ENCODE data around the gene ARHGEF33.

ARHGEF33 gene
- total RNA-seq, result 0 to 0.28 reads per million in 2 donors

GRCh38 chr2:38889575-38889974, at the start of gene ARHGEF33:
TSS of gene ARHGEF33 (plus strand) at chr2:38889875. CDS start at chr2:38919448, 29,573 bp downstream.
- no peak for DNase-seq

- no peak for DNase-seq
Measured at GRCh38 chr2:38850045-38850444, 39.6 kb upstream of the ARHGEF33 start.

GRCh38 chr2:38856165-38856564, 33.5 kb upstream of the ARHGEF33 start:
- no peak for DNase-seq

- no peak for DNase-seq
Measured at GRCh38 chr2:38862476-38862875, 27.2 kb upstream of the ARHGEF33 start.

GRCh38 chr2:38863061-38863695, 26.5 kb upstream of the ARHGEF33 start:
- no peak for DNase-seq

GRCh38 chr2:38866773-38867443, 22.8 kb upstream of the ARHGEF33 start:
- no peak for DNase-seq

- DNase-seq, result no peak
Measured at GRCh38 chr2:38871432-38871831, 18.2 kb upstream of the ARHGEF33 start.

- no peak for DNase-seq
Measured at GRCh38 chr2:38873763-38874162, 15.9 kb upstream of the ARHGEF33 start.

- DNase-seq, result no peak
Measured at GRCh38 chr2:38875227-38875575, 14.5 kb upstream of the ARHGEF33 start.

- DNase-seq, result peak; percentile 69
Measured at GRCh38 chr2:38875576-38876367, 13.9 kb upstream of the ARHGEF33 start, which contains the start of the genes DHX57 and MORN2. TSS of gene DHX57 (minus strand) at chr2:38875934. CDS start at chr2:38868405, 7,529 bp downstream. TSS of gene MORN2 (plus strand) at chr2:38875976.

GRCh38 chr2:38876407-38876806, 13.3 kb upstream of the ARHGEF33 start:
- no peak for DNase-seq

- no peak for DNase-seq
Measured at GRCh38 chr2:38886063-38886462, 3.6 kb upstream of the ARHGEF33 start.

- no peak for DNase-seq
Measured at GRCh38 chr2:38887347-38887746, 2.3 kb upstream of the ARHGEF33 start.

- DNase-seq, result no peak
Measured at GRCh38 chr2:38887902-38888554, 1.6 kb upstream of the ARHGEF33 start.

GRCh38 chr2:38889045-38889444, 630 bp upstream of the ARHGEF33 start:
- DNase-seq, result no peak

- no peak for DNase-seq
Measured at GRCh38 chr2:38892819-38893218, 3.1 kb downstream of the ARHGEF33 start.

GRCh38 chr2:38898256-38898655, 8.6 kb downstream of the ARHGEF33 start:
- no peak for DNase-seq

GRCh38 chr2:38900726-38901125, 11.1 kb downstream of the ARHGEF33 start:
- DNase-seq, result no peak

GRCh38 chr2:38905251-38905650, 15.6 kb downstream of the ARHGEF33 start:
- DNase-seq, result no peak

GRCh38 chr2:38907242-38907641, 17.6 kb downstream of the ARHGEF33 start:
- no peak for DNase-seq

- DNase-seq, result no peak
Measured at GRCh38 chr2:38907743-38908562, 18.3 kb downstream of the ARHGEF33 start.

GRCh38 chr2:38909872-38910271, 20.2 kb downstream of the ARHGEF33 start:
- DNase-seq, result no peak

Data from T-helper 9 cell (primary cell).